Stomach (tissue), 9 donors: Measurements from ENCODE around the gene CADPS. TPM values are rescaled to one million over a fixed set of nuclear protein-coding genes. Genes with fewer than 3 reads are reported as not detected.
A peak's percentile ranks its signal among the peaks of the same experiment; 100 is the strongest.

Source experiments
- DNase-seq, 2 donors: peaks; one replicate each; pipeline versions ENCODE4 v3.0.0 to v3.0.0-alpha.2; 2013 to 2019
- H3K27ac ChIP-seq, 5 donors: fragments of 200-600 bp in 4 of 5; sonication (generic) in 4 of 5; one replicate each; pipeline ENCODE4 v1.5.1; 2013 to 2019; ENCODE audit warnings: mild to moderate bottlenecking in 1 of 5, moderate library complexity in 1 of 5
- H3K27me3 ChIP-seq, 3 donors: fragments of 200-600 bp; sonication (generic); one replicate each; pipeline ENCODE4 v1.5.1; 2017 to 2019; ENCODE audit warnings: mixed run types in 1 of 3
- H3K36me3 ChIP-seq, 4 donors: fragments of 200-600 bp; sonication (generic); 1 replicate in 3 of 4; 2 replicates in 1 of 4; pipeline ENCODE4 v1.5.1; 2016 to 2019
- H3K4me1 ChIP-seq, 4 donors: fragments of 200-600 bp; sonication (generic); one replicate each; pipeline ENCODE4 v1.5.1; 2016 to 2019
- H3K4me3 ChIP-seq, 4 donors: fragments of 200-600 bp; sonication (generic) in 3 of 4; one replicate each; pipeline ENCODE4 v1.5.1; 2016 to 2019; ENCODE audit warnings: mild to moderate bottlenecking in 1 of 4
- H3K9me3 ChIP-seq, 4 donors: fragments of 200-600 bp; sonication (generic); one replicate each; pipeline ENCODE4 v1.5.1; 2016 to 2019
- EP300 ChIP-seq: sonication (generic); formaldehyde crosslinking; IDR thresholded peaks from one replicate; pipeline ENCODE4 v1.6.1; 2017; ENCODE audit warnings: antibody characterized with exemption
- POLR2A ChIP-seq, 4 donors: fragments of 450-650 bp; IDR thresholded peaks; one replicate each; pipeline ENCODE4 v1.6.1; 2016; ENCODE audit warnings: antibody characterized with exemption in 4 of 4, control low read depth in 2 of 4, mild to moderate bottlenecking in 1 of 4, moderate library complexity in 1 of 4
- POLR2AphosphoS5 ChIP-seq, 3 donors: sonication (generic); formaldehyde crosslinking; IDR thresholded peaks; one replicate each; pipeline ENCODE4 v1.6.1; 2016; ENCODE audit warnings: antibody characterized with exemption in 3 of 3
- WGBS, 5 donors: extraction: QIAGEN DNeasy Blood & Tissue Kit in 3 of 5; methylation state at CpG; one replicate each; pipeline versions ENCODE4 v1.1.5 to v1.1.7; 2013 to 2018; 5-methylcytosine and 5-hydroxymethylcytosine counted together
- intact Hi-C: fragments of 100-400 bp; cut with DNase I; formaldehyde crosslinking; loops from one replicate; pipeline ENCODE4 v1.15.1; 2023; ENCODE audit warnings: low total_unique reads
- polyA plus RNA-seq, 3 donors: library from polyadenylated mRNA; stranded (reverse); fragments of 200-250 nt; gene quantifications; one replicate each; pipeline ENCODE4 v1.2.3, GENCODE V29; 2013
- total RNA-seq, 5 donors: library from RNA; depleted of rRNA; stranded (reverse); fragments of >200 nt; gene quantifications; one replicate each; pipeline versions ENCODE4 v1.1.0 to v1.2.3, GENCODE V29; 2014 to 2016
- TF ChIP-seq, protein P1 (sequence below), 7 experiments: fragments of 450-650 bp in 4 of 7; fragments of 200-600 bp in 3 of 7; sonication (generic) in 3 of 7; IDR thresholded peaks; one replicate each; pipeline ENCODE4 v1.5.1; 2016 to 2019; ENCODE audit warnings: antibody characterized with exemption in 7 of 7, control low read depth in 2 of 7, mild to moderate bottlenecking in 1 of 7
- donor health status: healthy with polysubstance abuse.
- donor health status: Bipolar disorder and iron deficiency.
- donor health status: healthy.

CADPS gene
- total and polyA plus RNA-seq, 8 donors = 0.58 to 32.2 (median 3.4) TPM

DNA sequence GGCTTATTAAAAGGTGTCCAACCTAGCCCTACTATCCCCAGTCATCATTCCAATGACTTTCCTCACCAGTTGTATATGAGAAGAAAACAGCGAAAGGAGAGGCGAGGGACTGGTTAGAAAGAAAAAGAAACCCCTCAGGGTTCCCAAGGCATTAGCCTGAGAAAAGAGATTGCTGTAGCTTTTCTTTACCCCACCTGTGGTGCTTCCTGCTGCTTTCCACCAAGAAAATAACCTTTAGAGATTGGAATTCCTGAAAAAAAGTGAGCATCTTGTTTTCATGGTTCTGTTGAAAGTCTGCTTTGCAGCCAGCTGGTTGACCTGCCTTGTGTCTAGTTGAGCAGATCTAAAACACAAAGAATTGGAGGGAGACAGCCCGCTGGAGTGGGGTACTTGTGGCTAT lies 196.4 kb downstream of the CADPS start:
- Histone ChIP-seq H3K27me3 (no peaks in the 10 kb centered on the region), H3K36me3 (no peaks in the 10 kb centered on the region), H3K27ac (no peak overlapping the region), H3K9me3 (no peaks in the 10 kb centered on the region), H3K4me3 (no peak overlapping the region), H3K4me1 (no peaks in the 10 kb centered on the region)
- TF ChIP-seq POLR2AphosphoS5 (IDR thresholded peaks at IDR 0.05) (no peak), POLR2A (IDR thresholded peaks at IDR 0.05) (no peak), EP300 (no peak)
- TF ChIP-seq, protein P1, sequence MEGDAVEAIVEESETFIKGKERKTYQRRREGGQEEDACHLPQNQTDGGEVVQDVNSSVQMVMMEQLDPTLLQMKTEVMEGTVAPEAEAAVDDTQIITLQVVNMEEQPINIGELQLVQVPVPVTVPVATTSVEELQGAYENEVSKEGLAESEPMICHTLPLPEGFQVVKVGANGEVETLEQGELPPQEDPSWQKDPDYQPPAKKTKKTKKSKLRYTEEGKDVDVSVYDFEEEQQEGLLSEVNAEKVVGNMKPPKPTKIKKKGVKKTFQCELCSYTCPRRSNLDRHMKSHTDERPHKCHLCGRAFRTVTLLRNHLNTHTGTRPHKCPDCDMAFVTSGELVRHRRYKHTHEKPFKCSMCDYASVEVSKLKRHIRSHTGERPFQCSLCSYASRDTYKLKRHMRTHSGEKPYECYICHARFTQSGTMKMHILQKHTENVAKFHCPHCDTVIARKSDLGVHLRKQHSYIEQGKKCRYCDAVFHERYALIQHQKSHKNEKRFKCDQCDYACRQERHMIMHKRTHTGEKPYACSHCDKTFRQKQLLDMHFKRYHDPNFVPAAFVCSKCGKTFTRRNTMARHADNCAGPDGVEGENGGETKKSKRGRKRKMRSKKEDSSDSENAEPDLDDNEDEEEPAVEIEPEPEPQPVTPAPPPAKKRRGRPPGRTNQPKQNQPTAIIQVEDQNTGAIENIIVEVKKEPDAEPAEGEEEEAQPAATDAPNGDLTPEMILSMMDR (IDR thresholded peaks at IDR 0.05) = no peak
- intact Hi-C loops = no loop called here
- no peak for DNase-seq
- WGBS, 5 donors = 75 to 81% (median 80%) methylated on average over 3 of the region's 3 CpGs

DNA sequence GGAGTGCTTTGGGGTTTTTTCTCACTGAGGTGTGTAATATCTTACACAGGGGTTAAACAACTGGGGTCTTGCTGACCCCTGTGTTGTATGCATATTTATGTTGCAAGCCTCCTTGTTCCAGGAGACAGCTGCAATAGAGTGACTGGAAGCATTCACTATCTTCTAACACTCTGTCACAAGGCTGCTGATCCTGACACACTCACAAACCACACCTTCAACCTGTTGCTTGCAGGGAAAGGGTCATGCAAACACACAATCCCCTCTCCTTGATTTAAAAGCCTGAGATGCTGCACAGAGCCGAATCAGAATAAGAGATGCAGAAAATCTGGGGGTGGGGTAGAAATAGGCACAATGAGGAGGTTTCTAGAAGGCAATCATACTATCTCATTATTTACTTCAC lies 197.3 kb downstream of the CADPS start:
- DNase-seq = no peak
- H3K27me3 ChIP-seq = no peaks in the 10 kb centered on the region
- H3K27ac ChIP-seq = no peak overlapping the region
- intact Hi-C loops = no loop called here
- H3K36me3 ChIP-seq = no peaks in the 10 kb centered on the region
- H3K4me3 ChIP-seq = no peak overlapping the region
- no peaks in the 10 kb centered on the region for H3K4me1 ChIP-seq
- WGBS, 5 donors = 37 to 61% (median 47%) methylated on average over 1 of the region's 1 CpG
- H3K9me3 ChIP-seq = no peaks in the 10 kb centered on the region
- TF ChIP-seq POLR2AphosphoS5 (IDR thresholded peaks at IDR 0.05) (no peak), POLR2A (IDR thresholded peaks at IDR 0.05) (no peak), EP300 (no peak)
- TF ChIP-seq, protein P1 (IDR thresholded peaks at IDR 0.05) = no peak

DNA sequence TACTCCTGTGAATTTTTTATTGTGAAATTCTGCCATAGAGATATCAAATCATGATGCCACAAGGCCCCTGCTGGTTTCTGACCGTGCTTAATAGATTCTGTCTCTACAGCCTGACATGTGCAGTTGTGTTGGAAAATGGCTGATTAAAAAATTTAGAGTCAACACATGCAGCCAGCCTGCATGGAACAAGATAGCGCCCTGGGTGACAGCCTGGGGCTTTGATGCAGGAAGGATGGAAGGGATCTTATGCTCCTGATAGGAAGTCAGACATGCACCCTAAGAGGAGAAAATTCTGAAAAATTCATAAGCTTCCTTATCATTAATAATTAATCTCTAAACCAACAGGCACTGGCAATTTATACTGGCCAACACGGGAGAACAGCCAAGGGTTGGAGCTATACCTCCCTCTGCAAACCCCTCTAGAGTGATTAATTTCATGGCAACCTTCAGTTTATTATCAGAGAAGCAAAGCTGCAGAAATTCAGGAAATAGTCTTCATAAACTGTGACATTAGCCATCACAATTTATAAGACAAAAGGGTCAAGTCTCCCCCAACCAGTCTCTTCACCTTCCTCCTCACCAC lies 198.4 kb downstream of the CADPS start:
- TF ChIP-seq, protein P1 (IDR thresholded peaks at IDR 0.05) = no peak
- TF ChIP-seq POLR2A (IDR thresholded peaks at IDR 0.05) (no peak), POLR2AphosphoS5 (IDR thresholded peaks at IDR 0.05) (no peak), EP300 (no peak)
- intact Hi-C loops = no loop called here

DNA sequence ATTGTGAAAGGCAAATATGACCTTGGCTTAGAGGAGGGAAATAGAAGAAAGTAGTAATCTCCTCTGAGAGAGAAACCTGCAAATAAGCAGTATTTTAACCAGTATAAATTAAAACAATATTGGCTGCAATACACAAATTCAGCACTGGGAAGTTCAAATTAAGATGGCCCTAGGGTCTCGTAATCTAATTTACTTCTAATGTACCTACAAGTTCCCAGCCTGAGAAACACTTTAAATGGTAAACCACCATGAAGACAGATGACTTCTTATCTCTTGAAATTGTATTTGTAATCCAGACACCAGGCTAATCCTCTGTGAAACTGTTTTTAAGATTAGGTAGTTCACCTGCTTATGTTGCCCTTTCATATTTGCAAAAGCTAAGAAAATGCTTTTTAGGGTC lies 199.7 kb downstream of the CADPS start:
- WGBS, 5 donors = 81 to 95% (median 90%) methylated on average over 1 of the region's 1 CpG
- Histone ChIP-seq H3K9me3 (no peaks in the 10 kb centered on the region), H3K36me3 (no peaks in the 10 kb centered on the region), H3K4me1 (no peaks in the 10 kb centered on the region), H3K27me3 (no peaks in the 10 kb centered on the region), H3K4me3 (no peak overlapping the region), H3K27ac (no peak overlapping the region)
- DNase-seq = no peak
- intact Hi-C loops = no loop called here
- no peak for TF ChIP-seq EP300
- TF ChIP-seq, protein P1 (IDR thresholded peaks at IDR 0.05) = no peak
- TF ChIP-seq POLR2AphosphoS5 (IDR thresholded peaks at IDR 0.05) = no peak
- no peak for TF ChIP-seq POLR2A (IDR thresholded peaks at IDR 0.05)

More for the DNA sequence above, 198.4 kb downstream of the CADPS start:
- WGBS, 5 donors = 32 to 46% (median 37%) methylated on average over 3 of the region's 3 CpGs
- Histone ChIP-seq H3K27me3 (no peaks in the 10 kb centered on the region), H3K4me1 (no peaks in the 10 kb centered on the region), H3K4me3 (no peak overlapping the region), H3K9me3 (no peaks in the 10 kb centered on the region), H3K27ac (no peak overlapping the region), H3K36me3 (no peaks in the 10 kb centered on the region)
- DNase-seq = peak in 1 of 2 donors; percentile 19
